ENCODE data around the gene RPL7L1.

The RPL7L1 gene

GRCh38 chr6:42928986-42929820 is 49.8 kb downstream of the RPL7L1 start, which contains the start of gene CNPY3 (continued):
- TF ChIP-seq PATZ1 (tag by site-specific recombination; IDR thresholded peaks at IDR 0.05): peak; percentile 85
- no peak for TF ChIP-seq SCRT2 (tag by site-specific recombination; IDR thresholded peaks at IDR 0.05)
- TF ChIP-seq ZNF558 (tag by site-specific recombination; IDR thresholded peaks at IDR 0.05): peak; percentile 15; the same call in 1 of the 2 replicates
- peak; percentile 100 for TF ChIP-seq OVOL3 (tag by site-specific recombination; IDR thresholded peaks at IDR 0.05)
- peak; percentile 98 for TF ChIP-seq KLF16 (tag by site-specific recombination; IDR thresholded peaks at IDR 0.05)
- peak; percentile 92 for TF ChIP-seq SP7 (tag by site-specific recombination; IDR thresholded peaks at IDR 0.05)
- 0 out of 2 replicates have a peak, but pooled peaks have one; percentile 22 for TF ChIP-seq ZNF18 (tag by site-specific recombination; IDR thresholded peaks at IDR 0.05)
- TF ChIP-seq KLF17 (tag by site-specific recombination; IDR thresholded peaks at IDR 0.05): peak; percentile 81
- 0 out of 2 replicates have a peak, but pooled peaks have one; percentile 57 for TF ChIP-seq ZSCAN16 (tag by site-specific recombination; IDR thresholded peaks at IDR 0.05)
- no peak for TF ChIP-seq ZSCAN18 (tag by site-specific recombination; IDR thresholded peaks at IDR 0.05)
- TF ChIP-seq ZNF768 (tag by site-specific recombination; IDR thresholded peaks at IDR 0.05): no peak
- peak; percentile 70 for TF ChIP-seq ZBTB10 (tag by site-specific recombination; IDR thresholded peaks at IDR 0.05)
- TF ChIP-seq ZNF629 (tag by site-specific recombination; IDR thresholded peaks at IDR 0.05): peak; percentile 74
- TF ChIP-seq SP3 (tag by site-specific recombination; IDR thresholded peaks at IDR 0.05): peak; percentile 95
- TF ChIP-seq ZNF76 (tag by site-specific recombination; IDR thresholded peaks at IDR 0.05; ENCODE audit: borderline replicate concordance, low read depth): peak; percentile 77

- H3K36me3 ChIP-seq (ENCODE audit: control insufficient read depth in 2 of 2, insufficient read depth in 1 of 2, low read length in 2 of 2): peaks cover 0 to 29% of the 10 kb centered on the region in 2 experiments; a peak in 2 of 3 replicates
- H3K27ac ChIP-seq (ENCODE audit: extremely low read depth, low read depth, low read length): peak overlapping the region; percentile 85
- POLR2A ChIA-PET: interaction anchor here (0.5 to 2.8 kb wide), 47 partner anchors 9 to 700 kb away, joined by 3 to 48 read pairs (median 6); partner anchors contain the start of genes BICRAL, CUL7, GNMT and KLC4
- no peaks in the 10 kb centered on the region for H3K9me3 ChIP-seq (ENCODE audit: control insufficient read depth, insufficient read depth, low read depth, low read length)
- peak overlapping the region; percentile 66 for H3K4me3 ChIP-seq (ENCODE audit: low read depth, low read length)
- CTCF ChIA-PET: interaction anchor here (0.6 to 2.0 kb wide), 12 partner anchors 10 to 407 kb away, joined by 3 to 15 read pairs (median 4); a partner anchor contains a TSS
- peaks cover 3% of the 10 kb centered on the region; the same call in 1 of the 2 replicates for H3K4me1 ChIP-seq (ENCODE audit: control insufficient read depth, insufficient read depth, low read length)
- TF ChIP-seq ZBTB10 (tag by site-specific recombination; IDR thresholded peaks at IDR 0.05): 0 out of 2 replicates have a peak, but pooled peaks have one; percentile 32
- TF ChIP-seq ZNF785 (tag by site-specific recombination; IDR thresholded peaks at IDR 0.05): no peak
- TF ChIP-seq ZNF664 (tag by site-specific recombination; IDR thresholded peaks at IDR 0.05): no peak
- TF ChIP-seq ZBTB44 (tag by site-specific recombination; IDR thresholded peaks at IDR 0.05): no peak
- TF ChIP-seq ZSCAN18 (tag by site-specific recombination; IDR thresholded peaks at IDR 0.05): no peak
Measured at GRCh38 chr6:42929821-42930360, 50.5 kb downstream of the RPL7L1 start.
